Islet precursor cell (in vitro differentiated cells): Measurements from ENCODE around the gene ALG9.
A peak's percentile ranks its signal among the peaks of the same experiment; 100 is the strongest.

Source experiments
- DNase-seq: peaks from one replicate; pipeline ENCODE4 v3.0.0-alpha.2; 2018

The ALG9 gene

GRCh38 chr11:111834432-111835163 lies 36.8 kb downstream of the ALG9 start:
- DNase-seq: no peak

GRCh38 chr11:111833524-111833923 lies 37.9 kb downstream of the ALG9 start:
- no peak for DNase-seq

GRCh38 chr11:111829185-111829968 lies 42.0 kb downstream of the ALG9 start:
- DNase-seq: no peak

GRCh38 chr11:111826322-111826950 lies 44.9 kb downstream of the ALG9 start:
- DNase-seq: no peak

- DNase-seq: no peak
Observed at GRCh38 chr11:111823629-111824028, 47.8 kb downstream of the ALG9 start.

GRCh38 chr11:111823131-111823530 lies 48.2 kb downstream of the ALG9 start:
- no peak for DNase-seq

GRCh38 chr11:111819829-111820237 lies 51.5 kb downstream of the ALG9 start:
- no peak for DNase-seq

- no peak for DNase-seq
Observed at GRCh38 chr11:111819161-111819828, 52.1 kb downstream of the ALG9 start.

- DNase-seq: no peak
Observed at GRCh38 chr11:111815489-111815888, 55.9 kb downstream of the ALG9 start.

GRCh38 chr11:111814557-111815320 lies 56.6 kb downstream of the ALG9 start:
- DNase-seq: no peak

GRCh38 chr11:111814106-111814505 lies 57.3 kb downstream of the ALG9 start:
- DNase-seq: no peak

GRCh38 chr11:111812211-111812610 lies 59.2 kb downstream of the ALG9 start:
- DNase-seq: peak; percentile 37

GRCh38 chr11:111811445-111811844 lies 59.9 kb downstream of the ALG9 start:
- no peak for DNase-seq

GRCh38 chr11:111808834-111809233 lies 62.5 kb downstream of the ALG9 start:
- no peak for DNase-seq

- DNase-seq: no peak
Observed at GRCh38 chr11:111808063-111808588, 63.3 kb downstream of the ALG9 start.

- no peak for DNase-seq
Observed at GRCh38 chr11:111807076-111807475, 64.3 kb downstream of the ALG9 start.

- peak; percentile 14 for DNase-seq
Observed at GRCh38 chr11:111801135-111801534, 70.2 kb downstream of the ALG9 start.

GRCh38 chr11:111798279-111798678 lies 73.1 kb downstream of the ALG9 start:
- DNase-seq: peak; percentile 40

GRCh38 chr11:111797145-111797581 lies 74.2 kb downstream of the ALG9 start:
- DNase-seq: no peak

GRCh38 chr11:111796696-111797095 lies 74.7 kb downstream of the ALG9 start:
- DNase-seq: peak; percentile 2

- DNase-seq: peak; percentile 10
Observed at GRCh38 chr11:111795334-111795985, 75.9 kb downstream of the ALG9 start.

- DNase-seq: peak; percentile 16
Observed at GRCh38 chr11:111793863-111794262, 77.5 kb downstream of the ALG9 start.
